GM19193 (cell line): ENCODE results near the gene ZMAT3.

Experiments
- POLR2A ChIP-seq: IDR thresholded peaks from 4 replicates; pipeline ENCODE4 v1.6.1; 2011; ENCODE audit not compliant: insufficient read depth, insufficient read length; ENCODE audit errors: extremely low read depth

Gene ZMAT3

GRCh38 chr3:179071323-179072099 lies at the start of gene ZMAT3:
Gene ZMAT3, minus strand, starts transcription at chr3:179071809. Its CDS starts 4,057 bp downstream, at chr3:179067752.
- peak; percentile 93 for TF ChIP-seq POLR2A

- TF ChIP-seq POLR2A = no peak
Observed at GRCh38 chr3:179116816-179117215, 45.2 kb upstream of the ZMAT3 start.

GRCh38 chr3:179113903-179114302 lies 42.3 kb upstream of the ZMAT3 start:
- no peak for TF ChIP-seq POLR2A

- no peak for TF ChIP-seq POLR2A
Observed at GRCh38 chr3:179108086-179108485, 36.5 kb upstream of the ZMAT3 start.

- no peak for TF ChIP-seq POLR2A
Observed at GRCh38 chr3:179107617-179108016, 36.0 kb upstream of the ZMAT3 start.

- no peak for TF ChIP-seq POLR2A
Observed at GRCh38 chr3:179105881-179106280, 34.3 kb upstream of the ZMAT3 start.

GRCh38 chr3:179100652-179101051 lies 29.0 kb upstream of the ZMAT3 start:
- TF ChIP-seq POLR2A = no peak

GRCh38 chr3:179098388-179099077 lies 26.9 kb upstream of the ZMAT3 start:
- TF ChIP-seq POLR2A = no peak

- no peak for TF ChIP-seq POLR2A
Observed at GRCh38 chr3:179093807-179094206, 22.2 kb upstream of the ZMAT3 start.

- no peak for TF ChIP-seq POLR2A
Observed at GRCh38 chr3:179091113-179091512, 19.5 kb upstream of the ZMAT3 start.

GRCh38 chr3:179088306-179088705 lies 16.7 kb upstream of the ZMAT3 start:
- no peak for TF ChIP-seq POLR2A

GRCh38 chr3:179083977-179084376 lies 12.4 kb upstream of the ZMAT3 start:
- no peak for TF ChIP-seq POLR2A

GRCh38 chr3:179082416-179082815 lies 10.8 kb upstream of the ZMAT3 start:
- no peak for TF ChIP-seq POLR2A

GRCh38 chr3:179081885-179082284 lies 10.3 kb upstream of the ZMAT3 start:
- no peak for TF ChIP-seq POLR2A

- TF ChIP-seq POLR2A = no peak
Observed at GRCh38 chr3:179079537-179079936, 7.9 kb upstream of the ZMAT3 start.

- no peak for TF ChIP-seq POLR2A
Observed at GRCh38 chr3:179076243-179077027, 4.8 kb upstream of the ZMAT3 start.

- TF ChIP-seq POLR2A = no peak
Observed at GRCh38 chr3:179074656-179075055, 3.0 kb upstream of the ZMAT3 start.
